ENCODE results near the gene ALS2. TPM values are rescaled to one million over a fixed set of nuclear protein-coding genes. Genes with fewer than 3 reads are reported as not detected.

ALS2 gene
- total RNA-seq, 2 donors from 2014 or later, result 14.3 to 15.8 TPM

DNA sequence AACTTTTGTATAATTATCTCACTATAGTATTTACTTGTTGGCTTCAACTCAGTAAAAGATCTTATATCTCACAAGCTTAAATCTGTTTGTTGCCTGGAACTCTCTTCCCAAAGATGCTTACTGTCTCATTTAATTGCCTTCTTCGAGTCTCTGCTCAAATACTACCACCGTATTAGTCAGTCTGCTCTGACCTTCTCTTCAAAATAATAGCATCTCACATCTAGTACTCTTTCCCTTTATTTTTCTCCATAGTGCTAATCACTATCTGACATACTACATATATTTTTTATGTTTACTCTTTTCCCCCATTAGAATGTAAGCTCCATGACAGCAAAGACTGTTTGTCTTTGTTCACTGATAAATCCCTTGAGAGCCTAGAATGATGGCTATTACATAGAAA is 71.7 kb downstream of the ALS2 start:
- Mint-ChIP-seq H3K9me3 (no peaks in the 10 kb centered on the region), H3K27ac (no peak overlapping the region), H3K4me3 (no peak overlapping the region), H3K36me3 (ENCODE audit: insufficient read depth in 2 of 2) (peaks cover 0 to 6% of the 10 kb centered on the region in 2 donors), H3K4me1 (ENCODE audit: low read depth) (no peaks in the 10 kb centered on the region), H3K27me3 (ENCODE audit: low read depth) (no peaks in the 10 kb centered on the region)
- ATAC-seq (replicated peaks in 1 of 2) (no peak), DNase-seq (no peak)

- ATAC-seq (replicated peaks in 1 of 2) (no peak), DNase-seq (no peak)
- H3K4me1 Mint-ChIP-seq (ENCODE audit: low read depth), result no peaks in the 10 kb centered on the region
- peaks cover 0 to 5% of the 10 kb centered on the region in 2 donors for H3K36me3 Mint-ChIP-seq (ENCODE audit: insufficient read depth in 2 of 2)
- no peaks in the 10 kb centered on the region for H3K27me3 Mint-ChIP-seq (ENCODE audit: low read depth)
- H3K9me3 Mint-ChIP-seq, result no peaks in the 10 kb centered on the region
- H3K4me3 Mint-ChIP-seq, result no peak overlapping the region
- no peak overlapping the region for H3K27ac Mint-ChIP-seq
Measured at GRCh38 chr2:201707753-201708152, 73.0 kb downstream of the ALS2 start.

- no peak overlapping the region for H3K27ac Mint-ChIP-seq
- H3K9me3 Mint-ChIP-seq, result no peaks in the 10 kb centered on the region
- DNase-seq (no peak), ATAC-seq (replicated peaks in 1 of 2) (no peak)
- no peaks in the 10 kb centered on the region for H3K27me3 Mint-ChIP-seq (ENCODE audit: low read depth)
- H3K4me3 Mint-ChIP-seq, result no peak overlapping the region
- H3K36me3 Mint-ChIP-seq (ENCODE audit: insufficient read depth in 2 of 2), result peaks cover 0 to 5% of the 10 kb centered on the region in 2 donors
- no peaks in the 10 kb centered on the region for H3K4me1 Mint-ChIP-seq (ENCODE audit: low read depth)
Measured at GRCh38 chr2:201707142-201707541, 73.6 kb downstream of the ALS2 start.

DNA sequence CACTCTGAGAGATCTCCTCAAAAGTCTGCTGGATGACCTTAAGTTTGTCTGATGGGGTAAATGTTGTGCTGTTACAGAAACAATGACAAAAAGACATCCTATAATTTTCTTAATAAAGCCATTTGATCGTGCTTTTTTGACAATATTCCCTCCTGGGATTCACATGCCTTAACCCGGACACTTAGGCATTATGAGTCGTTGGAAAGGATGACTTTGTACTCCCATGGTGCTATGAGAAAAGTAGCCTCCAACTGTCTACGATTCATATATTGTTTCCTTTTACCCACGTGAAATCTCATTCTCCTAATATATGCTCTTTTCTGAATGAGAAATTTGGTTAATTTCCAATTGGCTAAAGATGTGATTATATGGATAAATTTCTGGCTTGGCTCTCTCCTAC is 76.2 kb downstream of the ALS2 start:
- no peak overlapping the region for H3K4me3 Mint-ChIP-seq
- peaks cover 0 to 5% of the 10 kb centered on the region in 2 donors for H3K36me3 Mint-ChIP-seq (ENCODE audit: insufficient read depth in 2 of 2)
- no peaks in the 10 kb centered on the region for H3K27me3 Mint-ChIP-seq (ENCODE audit: low read depth)
- H3K27ac Mint-ChIP-seq, result no peak overlapping the region
- ATAC-seq (replicated peaks in 1 of 2) (no peak), DNase-seq (no peak)
- H3K9me3 Mint-ChIP-seq, result no peaks in the 10 kb centered on the region
- H3K4me1 Mint-ChIP-seq (ENCODE audit: low read depth), result no peaks in the 10 kb centered on the region

- DNase-seq (no peak), ATAC-seq (replicated peaks in 1 of 2) (no peak)
- no peaks in the 10 kb centered on the region for H3K9me3 Mint-ChIP-seq
- no peak overlapping the region for H3K4me3 Mint-ChIP-seq
- H3K4me1 Mint-ChIP-seq (ENCODE audit: low read depth), result peaks cover 8% of the 10 kb centered on the region
- no peak overlapping the region for H3K27ac Mint-ChIP-seq
- H3K27me3 Mint-ChIP-seq (ENCODE audit: low read depth), result no peaks in the 10 kb centered on the region
- H3K36me3 Mint-ChIP-seq (ENCODE audit: insufficient read depth in 2 of 2), result peaks cover 0 to 5% of the 10 kb centered on the region in 2 donors
Measured at GRCh38 chr2:201701646-201702045, 79.1 kb downstream of the ALS2 start.

- no peak for ATAC-seq (replicated peaks in 1 of 2)
- H3K9me3 Mint-ChIP-seq, result no peaks in the 10 kb centered on the region
Measured at GRCh38 chr2:201699416-201699815, 81.3 kb downstream of the ALS2 start.

DNA sequence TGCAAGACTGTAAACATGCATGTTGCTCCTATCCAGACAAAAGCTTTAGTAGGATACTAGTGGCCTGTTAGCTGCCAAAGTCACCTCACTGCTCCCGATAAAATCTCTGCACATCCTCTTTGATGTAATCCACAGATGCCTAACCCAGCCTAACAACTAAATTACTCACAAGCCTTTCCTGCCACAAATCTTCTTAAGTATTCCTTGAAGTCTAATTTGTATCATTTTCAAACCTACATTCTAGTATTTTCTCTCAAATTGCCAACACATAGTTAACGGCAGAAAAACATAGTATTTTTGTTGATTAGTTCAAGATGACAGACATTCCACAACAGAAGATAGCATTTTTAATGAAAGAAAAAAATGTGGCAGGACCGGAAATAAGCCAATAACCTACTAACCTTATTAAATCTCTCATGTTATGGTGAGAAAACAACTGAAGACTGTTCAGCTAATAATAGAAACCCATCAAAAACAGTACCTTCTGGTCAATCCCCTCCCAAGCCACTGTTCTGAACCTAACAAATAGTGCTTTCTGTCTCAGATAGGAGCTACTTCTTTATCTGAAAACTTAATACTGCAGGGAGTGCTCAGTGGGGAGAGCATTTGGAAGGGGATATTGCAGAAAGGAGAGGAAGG is 82.0 kb downstream of the ALS2 start, which contains the start of gene MPP4:
TSS of gene MPP4 (minus strand) at position 57 of the 639 bp plus-strand sequence. CDS start 4,690 bp downstream, outside the sequence.
- Mint-ChIP-seq H3K4me1 (ENCODE audit: low read depth) (peaks cover 8% of the 10 kb centered on the region), H3K4me3 (no peak within 1 kb of the TSS), H3K9me3 (no peaks in the 10 kb centered on the region), H3K27ac (no peak within 1 kb of the TSS), H3K27me3 (ENCODE audit: low read depth) (no peaks in the 10 kb centered on the region), H3K36me3 (ENCODE audit: insufficient read depth in 2 of 2) (no peaks in the 10 kb centered on the region)
- ATAC-seq (replicated peaks in 1 of 2) (no peak), DNase-seq (no peak)

More at GRCh38 chr2:201699416-201699815, 81.3 kb downstream of the ALS2 start:
- H3K4me3 Mint-ChIP-seq, result no peak overlapping the region
- no peak overlapping the region for H3K27ac Mint-ChIP-seq
- no peak for DNase-seq
- H3K4me1 Mint-ChIP-seq (ENCODE audit: low read depth), result peaks cover 8% of the 10 kb centered on the region
- no peaks in the 10 kb centered on the region for H3K27me3 Mint-ChIP-seq (ENCODE audit: low read depth)
- peaks cover 0 to 5% of the 10 kb centered on the region in 2 donors for H3K36me3 Mint-ChIP-seq (ENCODE audit: insufficient read depth in 2 of 2)

GRCh38 chr2:201697899-201698298 is 82.8 kb downstream of the ALS2 start:
- Mint-ChIP-seq H3K36me3 (ENCODE audit: insufficient read depth in 2 of 2) (no peaks in the 10 kb centered on the region), H3K4me1 (ENCODE audit: low read depth) (peaks cover 8% of the 10 kb centered on the region), H3K4me3 (no peak overlapping the region), H3K9me3 (no peaks in the 10 kb centered on the region), H3K27me3 (ENCODE audit: low read depth) (no peaks in the 10 kb centered on the region), H3K27ac (no peak overlapping the region)
- no peak for ATAC-seq (replicated peaks in 1 of 2)
- no peak for DNase-seq

- Mint-ChIP-seq H3K27me3 (ENCODE audit: low read depth) (no peaks in the 10 kb centered on the region), H3K36me3 (ENCODE audit: insufficient read depth in 2 of 2) (no peaks in the 10 kb centered on the region), H3K4me1 (ENCODE audit: low read depth) (peaks cover 8% of the 10 kb centered on the region), H3K9me3 (no peaks in the 10 kb centered on the region), H3K27ac (no peak overlapping the region), H3K4me3 (no peak overlapping the region)
- peak in 1 of 2 donors; percentile 13 for ATAC-seq (replicated peaks in 1 of 2)
- DNase-seq, result no peak
Measured at GRCh38 chr2:201696151-201696659, 84.5 kb downstream of the ALS2 start.

DNA sequence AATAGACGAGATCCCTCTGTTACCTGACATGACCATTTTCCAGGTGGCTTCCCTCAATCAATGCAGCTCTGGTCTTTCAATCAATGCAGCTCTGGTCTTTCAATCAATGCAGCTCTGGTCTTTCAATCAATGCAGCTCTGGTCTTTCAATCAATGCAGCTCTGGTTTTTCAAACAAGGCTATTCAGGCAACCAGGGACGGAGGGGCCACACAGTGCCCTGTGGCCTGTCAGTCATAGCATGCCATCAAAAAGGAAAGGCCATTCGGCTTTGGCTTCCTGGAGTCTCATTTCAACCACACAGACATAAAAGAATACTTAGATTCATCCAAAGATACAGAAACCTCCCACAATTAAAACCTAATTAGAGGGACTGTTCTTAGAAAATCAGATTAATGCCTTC is 95.6 kb downstream of the ALS2 start:
- H3K4me1 Mint-ChIP-seq (ENCODE audit: low read depth), result no peaks in the 10 kb centered on the region
- H3K27ac Mint-ChIP-seq, result no peak overlapping the region
- no peak for DNase-seq
- no peak overlapping the region for H3K4me3 Mint-ChIP-seq
- H3K9me3 Mint-ChIP-seq, result no peaks in the 10 kb centered on the region
- H3K36me3 Mint-ChIP-seq (ENCODE audit: insufficient read depth in 2 of 2), result no peaks in the 10 kb centered on the region
- peaks cover 11% of the 10 kb centered on the region for H3K27me3 Mint-ChIP-seq (ENCODE audit: low read depth)
- no peak for ATAC-seq (replicated peaks in 1 of 2)

DNA sequence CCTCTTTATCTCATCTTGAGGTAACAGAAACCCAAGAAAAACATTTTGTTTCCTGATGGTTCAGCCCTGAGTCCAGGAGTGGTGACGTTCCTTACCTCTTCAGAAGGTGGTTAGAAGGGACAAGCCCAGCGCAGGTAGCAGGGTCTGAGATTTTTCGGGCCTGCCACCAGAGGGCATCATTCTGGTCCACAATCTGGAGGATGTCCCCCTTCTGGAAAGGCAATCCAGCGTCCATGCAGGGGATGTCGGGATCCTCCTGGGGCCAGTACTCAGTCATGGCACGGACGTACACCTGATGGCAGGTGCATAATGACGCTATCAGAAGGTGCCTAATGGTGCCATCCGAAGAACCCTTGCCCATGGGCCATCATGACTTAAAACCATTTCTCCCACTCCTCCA is 100.0 kb downstream of the ALS2 start:
- no peak overlapping the region for H3K4me3 Mint-ChIP-seq
- H3K36me3 Mint-ChIP-seq (ENCODE audit: insufficient read depth in 2 of 2), result no peaks in the 10 kb centered on the region
- peaks cover 11% of the 10 kb centered on the region for H3K27me3 Mint-ChIP-seq (ENCODE audit: low read depth)
- DNase-seq (peak; percentile 10 to 13), ATAC-seq (replicated peaks in 1 of 2) (no peak)
- no peak overlapping the region for H3K27ac Mint-ChIP-seq
- H3K9me3 Mint-ChIP-seq, result no peaks in the 10 kb centered on the region
- H3K4me1 Mint-ChIP-seq (ENCODE audit: low read depth), result no peaks in the 10 kb centered on the region

- H3K27me3 Mint-ChIP-seq (ENCODE audit: low read depth), result peaks cover 11% of the 10 kb centered on the region
- H3K4me1 Mint-ChIP-seq (ENCODE audit: low read depth), result no peaks in the 10 kb centered on the region
- H3K27ac Mint-ChIP-seq, result no peak overlapping the region
- H3K36me3 Mint-ChIP-seq (ENCODE audit: insufficient read depth in 2 of 2), result no peaks in the 10 kb centered on the region
- ATAC-seq (replicated peaks in 1 of 2), result no peak
- no peak for DNase-seq
- H3K9me3 Mint-ChIP-seq, result no peaks in the 10 kb centered on the region
- no peak overlapping the region for H3K4me3 Mint-ChIP-seq
Measured at GRCh38 chr2:201678401-201678800, 102.3 kb downstream of the ALS2 start.

DNA sequence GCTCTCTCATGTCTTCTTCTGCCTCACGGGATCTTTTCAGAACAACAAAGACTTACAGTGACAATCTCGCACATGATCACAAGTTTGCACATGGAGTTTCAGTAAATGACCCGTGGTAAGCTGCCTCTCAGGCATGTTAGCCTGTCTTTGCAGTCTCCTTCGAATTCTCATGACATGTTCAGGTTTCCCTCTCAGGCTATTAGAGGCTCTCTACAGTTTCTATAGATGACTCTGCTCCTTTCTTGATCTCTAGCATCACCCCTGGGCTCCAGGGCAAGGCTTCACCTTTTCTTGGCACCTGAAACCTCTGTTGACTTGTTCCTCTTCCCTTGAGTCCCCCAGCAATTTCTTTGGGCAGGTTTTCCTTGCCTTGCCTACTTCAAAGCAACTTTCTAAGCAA is 105.3 kb downstream of the ALS2 start:
- Mint-ChIP-seq H3K36me3 (ENCODE audit: insufficient read depth in 2 of 2) (no peaks in the 10 kb centered on the region), H3K4me3 (no peak overlapping the region), H3K27me3 (ENCODE audit: low read depth) (no peaks in the 10 kb centered on the region), H3K27ac (no peak overlapping the region), H3K9me3 (no peaks in the 10 kb centered on the region), H3K4me1 (ENCODE audit: low read depth) (no peaks in the 10 kb centered on the region)
- ATAC-seq (replicated peaks in 1 of 2), result no peak
- no peak for DNase-seq

DNA sequence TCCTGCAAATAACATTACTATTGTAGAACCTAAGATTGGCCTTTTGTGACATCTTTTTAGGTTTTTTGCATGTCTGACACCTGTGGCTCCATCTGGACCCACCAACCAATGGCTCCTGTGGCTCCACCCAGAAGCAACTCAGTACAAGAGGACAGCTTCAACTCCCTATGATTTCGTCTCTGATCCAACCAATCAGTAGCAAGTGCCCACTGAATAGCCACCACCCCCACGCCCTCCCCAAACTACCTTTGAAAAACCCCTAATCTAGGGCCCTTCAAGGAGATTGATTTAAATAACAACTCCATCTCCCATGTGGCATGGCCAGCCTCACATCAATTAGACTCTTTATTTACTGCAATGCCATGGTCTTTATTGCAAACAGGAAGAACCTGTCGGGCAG is 105.9 kb downstream of the ALS2 start:
- no peaks in the 10 kb centered on the region for H3K9me3 Mint-ChIP-seq
- no peak overlapping the region for H3K27ac Mint-ChIP-seq
- no peaks in the 10 kb centered on the region for H3K27me3 Mint-ChIP-seq (ENCODE audit: low read depth)
- DNase-seq (no peak), ATAC-seq (replicated peaks in 1 of 2) (no peak)
- no peaks in the 10 kb centered on the region for H3K36me3 Mint-ChIP-seq (ENCODE audit: insufficient read depth in 2 of 2)
- no peak overlapping the region for H3K4me3 Mint-ChIP-seq
- H3K4me1 Mint-ChIP-seq (ENCODE audit: low read depth), result no peaks in the 10 kb centered on the region
